Measurements from ENCODE around the gene RAPGEF2.

The RAPGEF2 gene

GRCh38 chr4:159134429-159134828, 31.6 kb downstream of the RAPGEF2 start:
- no peak for DNase-seq (ENCODE audit: low spot score)

GRCh38 chr4:159137176-159137575, 34.3 kb downstream of the RAPGEF2 start:
- no peak for DNase-seq (ENCODE audit: low spot score)

- DNase-seq (ENCODE audit: low spot score) = no peak
Measured at GRCh38 chr4:159138436-159138835, 35.6 kb downstream of the RAPGEF2 start.

- DNase-seq (ENCODE audit: low spot score) = no peak
Measured at GRCh38 chr4:159141193-159141592, 38.3 kb downstream of the RAPGEF2 start.

- no peak for DNase-seq (ENCODE audit: low spot score)
Measured at GRCh38 chr4:159142241-159142640, 39.4 kb downstream of the RAPGEF2 start.

- no peak for DNase-seq (ENCODE audit: low spot score)
Measured at GRCh38 chr4:159142681-159143384, 40.0 kb downstream of the RAPGEF2 start.

- DNase-seq (ENCODE audit: low spot score) = no peak
Measured at GRCh38 chr4:159143687-159144086, 40.8 kb downstream of the RAPGEF2 start.

- DNase-seq (ENCODE audit: low spot score) = no peak
Measured at GRCh38 chr4:159144112-159144694, 41.3 kb downstream of the RAPGEF2 start.

- DNase-seq (ENCODE audit: low spot score) = no peak
Measured at GRCh38 chr4:159145318-159145991, 42.6 kb downstream of the RAPGEF2 start.

- DNase-seq (ENCODE audit: low spot score) = no peak
Measured at GRCh38 chr4:159145992-159146330, 43.1 kb downstream of the RAPGEF2 start.

- no peak for DNase-seq (ENCODE audit: low spot score)
Measured at GRCh38 chr4:159146488-159146887, 43.6 kb downstream of the RAPGEF2 start.

GRCh38 chr4:159148441-159148840, 45.6 kb downstream of the RAPGEF2 start:
- DNase-seq (ENCODE audit: low spot score) = no peak

- no peak for DNase-seq (ENCODE audit: low spot score)
Measured at GRCh38 chr4:159149666-159150065, 46.8 kb downstream of the RAPGEF2 start.

GRCh38 chr4:159150396-159150795, 47.5 kb downstream of the RAPGEF2 start:
- DNase-seq (ENCODE audit: low spot score) = no peak

- no peak for DNase-seq (ENCODE audit: low spot score)
Measured at GRCh38 chr4:159150821-159151390, 48.0 kb downstream of the RAPGEF2 start.

GRCh38 chr4:159151689-159152088, 48.8 kb downstream of the RAPGEF2 start:
- DNase-seq (ENCODE audit: low spot score) = no peak

GRCh38 chr4:159152181-159152580, 49.3 kb downstream of the RAPGEF2 start:
- no peak for DNase-seq (ENCODE audit: low spot score)

GRCh38 chr4:159153669-159154068, 50.8 kb downstream of the RAPGEF2 start:
- no peak for DNase-seq (ENCODE audit: low spot score)

GRCh38 chr4:159155119-159155518, 52.2 kb downstream of the RAPGEF2 start:
- DNase-seq (ENCODE audit: low spot score) = no peak

- no peak for DNase-seq (ENCODE audit: low spot score)
Measured at GRCh38 chr4:159158083-159158617, 55.3 kb downstream of the RAPGEF2 start.

- no peak for DNase-seq (ENCODE audit: low spot score)
Measured at GRCh38 chr4:159158985-159159384, 56.1 kb downstream of the RAPGEF2 start.

GRCh38 chr4:159159611-159160010, 56.7 kb downstream of the RAPGEF2 start:
- peak; percentile 36 for DNase-seq (ENCODE audit: low spot score)

GRCh38 chr4:159160242-159160641, 57.4 kb downstream of the RAPGEF2 start:
- DNase-seq (ENCODE audit: low spot score) = no peak
